ENCODE data around the gene SLC8A2.
"Not testable (repeated sequence)": the region's sequence is repeated elsewhere in the genome, so short reads cannot be mapped to it uniquely, and the experiment has no call there.

SLC8A2 gene

GRCh38 chr19:47499863-47500830 lies 28.5 kb upstream of the SLC8A2 start:
- DNase-seq = no peak

- no peak for DNase-seq
Measured at GRCh38 chr19:47499371-47499770, 27.7 kb upstream of the SLC8A2 start.

- DNase-seq = no peak
Measured at GRCh38 chr19:47498561-47498960, 26.9 kb upstream of the SLC8A2 start.

GRCh38 chr19:47497821-47498520 lies 26.3 kb upstream of the SLC8A2 start:
- no peak for DNase-seq

GRCh38 chr19:47497050-47497766 lies 25.5 kb upstream of the SLC8A2 start:
- no peak for DNase-seq

- no peak for DNase-seq
Measured at GRCh38 chr19:47495478-47496372, 24.0 kb upstream of the SLC8A2 start.

- DNase-seq = no peak
Measured at GRCh38 chr19:47494729-47495128, 23.0 kb upstream of the SLC8A2 start.

GRCh38 chr19:47494211-47494547 lies 22.5 kb upstream of the SLC8A2 start:
- no peak for DNase-seq

- no peak for DNase-seq
Measured at GRCh38 chr19:47493378-47494210, 21.9 kb upstream of the SLC8A2 start.

GRCh38 chr19:47492571-47493377 lies 21.1 kb upstream of the SLC8A2 start:
- no peak for DNase-seq

GRCh38 chr19:47492137-47492533 lies 20.4 kb upstream of the SLC8A2 start:
- no peak for DNase-seq

GRCh38 chr19:47491358-47492136 lies 19.9 kb upstream of the SLC8A2 start:
- no peak for DNase-seq

GRCh38 chr19:47490847-47491246 lies 19.2 kb upstream of the SLC8A2 start:
- no peak for DNase-seq

- no peak for DNase-seq
Measured at GRCh38 chr19:47490031-47490430, 18.3 kb upstream of the SLC8A2 start.

GRCh38 chr19:47489072-47489914 lies 17.6 kb upstream of the SLC8A2 start:
- DNase-seq = no peak

- DNase-seq = no peak
Measured at GRCh38 chr19:47487551-47488515, 16.1 kb upstream of the SLC8A2 start.

- DNase-seq = no peak
Measured at GRCh38 chr19:47486900-47487299, 15.2 kb upstream of the SLC8A2 start.

GRCh38 chr19:47486220-47486619 lies 14.5 kb upstream of the SLC8A2 start:
- DNase-seq = not testable (repeated sequence)
